Spinal cord (tissue), 10 donors: Measurements from ENCODE around the gene PIK3C3. TPM values are rescaled to one million over a fixed set of nuclear protein-coding genes. Genes with fewer than 3 reads are reported as not detected.
A peak's percentile ranks its signal among the peaks of the same experiment; 100 is the strongest.
"Not testable (repeated sequence)": the region's sequence is repeated elsewhere in the genome, so short reads cannot be mapped to it uniquely, and the experiment has no call there.

Experiments
- DNase-seq, 6 donors: peaks; one replicate each; pipeline versions ENCODE4 v3.0.0 to v3.0.0-alpha.2; 2013 to 2015; ENCODE audit warnings: low spot score in 6 of 6, low read depth in 4 of 6
- H3K27ac ChIP-seq: one replicate; pipeline ENCODE4 v1.5.1; 2013; ENCODE audit warnings: low read depth, low read length, control low read depth
- H3K27me3 ChIP-seq: one replicate; pipeline ENCODE4 v1.6.1; 2013; ENCODE audit warnings: low read length; ENCODE audit not compliant: control insufficient read depth, insufficient read depth
- H3K36me3 ChIP-seq: one replicate; pipeline ENCODE4 v1.6.1; 2013; ENCODE audit warnings: low read length; ENCODE audit not compliant: control insufficient read depth, insufficient read depth
- H3K4me1 ChIP-seq: one replicate; pipeline ENCODE4 v1.6.1; 2013; ENCODE audit warnings: low read length; ENCODE audit not compliant: control insufficient read depth, insufficient read depth
- H3K4me3 ChIP-seq: one replicate; pipeline ENCODE4 v1.5.1; 2013; ENCODE audit warnings: low read depth, low read length, control low read depth
- H3K9me3 ChIP-seq: one replicate; pipeline ENCODE4 v1.6.1; 2013; ENCODE audit warnings: low read length; ENCODE audit not compliant: control insufficient read depth, insufficient read depth
- WGBS: methylation state at CpG from one replicate; pipeline ENCODE4 v1.1.5; 2013; ENCODE audit warnings: missing lambda C conversion rate; ENCODE audit not compliant: insufficient coverage; 5-methylcytosine and 5-hydroxymethylcytosine counted together
- polyA plus RNA-seq, 2 donors: library from polyadenylated mRNA; unstranded; fragments of 120-200 nt; gene quantifications; one replicate each; pipeline ENCODE4 v1.2.1, GENCODE V29; 2013; ENCODE audit not compliant: insufficient read length in 2 of 2
- total RNA-seq, 2 donors: library from RNA; depleted of rRNA in 1 of 2; stranded (reverse); fragments of 120-200 nt in 1 of 2; fragments of >200 nt in 1 of 2; gene quantifications; one replicate each; pipeline versions ENCODE4 v1.2.3 to v1.2.4, GENCODE V29; 2013 to 2014
- donor health status: healthy.

Gene PIK3C3
- total and polyA plus RNA-seq, 4 donors, result 34.9 to 69.3 (median 55.0) TPM

GRCh38 chr18:42001801-42002200 lies 46.8 kb downstream of the PIK3C3 start:
- Histone ChIP-seq H3K27me3 (no peaks in the 10 kb centered on the region), H3K27ac (no peak overlapping the region), H3K9me3 (no peaks in the 10 kb centered on the region), H3K4me1 (no peaks in the 10 kb centered on the region), H3K36me3 (peaks cover 5% of the 10 kb centered on the region), H3K4me3 (no peak overlapping the region)
- DNase-seq, result peak in 1 of 6 donors; percentile 31
- WGBS, result 100% methylated on average over 1 of the region's 3 CpGs

GRCh38 chr18:42004653-42005052 lies 49.6 kb downstream of the PIK3C3 start:
- no peaks in the 10 kb centered on the region for H3K4me1 ChIP-seq
- no CpG with 5 or more reads among the region's 2 CpGs for WGBS
- H3K27ac ChIP-seq, result no peak overlapping the region
- no peak overlapping the region for H3K4me3 ChIP-seq
- no peaks in the 10 kb centered on the region for H3K9me3 ChIP-seq
- peak in 1 of 6 donors; percentile 68 for DNase-seq
- no peaks in the 10 kb centered on the region for H3K27me3 ChIP-seq
- peaks cover 5% of the 10 kb centered on the region for H3K36me3 ChIP-seq

GRCh38 chr18:42005782-42006181 lies 50.7 kb downstream of the PIK3C3 start:
- Histone ChIP-seq H3K27ac (no peak overlapping the region), H3K27me3 (no peaks in the 10 kb centered on the region), H3K9me3 (no peaks in the 10 kb centered on the region), H3K4me1 (no peaks in the 10 kb centered on the region), H3K4me3 (no peak overlapping the region), H3K36me3 (peaks cover 3% of the 10 kb centered on the region)
- no peak for DNase-seq

GRCh38 chr18:42009457-42009856 lies 54.4 kb downstream of the PIK3C3 start:
- H3K9me3 ChIP-seq, H3K27me3 ChIP-seq, H3K36me3 ChIP-seq, H3K27ac ChIP-seq, H3K4me1 ChIP-seq, DNase-seq, H3K4me3 ChIP-seq: not testable (repeated sequence)

GRCh38 chr18:42011053-42011452 lies 56.0 kb downstream of the PIK3C3 start:
- DNase-seq, result no peak
- H3K9me3 ChIP-seq, result no peaks in the 10 kb centered on the region
- H3K4me3 ChIP-seq, result no peak overlapping the region
- peaks cover 3% of the 10 kb centered on the region for H3K36me3 ChIP-seq
- H3K27me3 ChIP-seq, result no peaks in the 10 kb centered on the region
- H3K27ac ChIP-seq, result no peak overlapping the region
- H3K4me1 ChIP-seq, result no peaks in the 10 kb centered on the region
- 94% methylated on average over 4 of the region's 4 CpGs for WGBS

- WGBS, result 78% methylated on average over 2 of the region's 4 CpGs
- Histone ChIP-seq H3K27ac (no peak overlapping the region), H3K4me3 (no peak overlapping the region), H3K36me3 (no peaks in the 10 kb centered on the region), H3K9me3 (no peaks in the 10 kb centered on the region), H3K4me1 (no peaks in the 10 kb centered on the region), H3K27me3 (no peaks in the 10 kb centered on the region)
- peak in 1 of 6 donors; percentile 34 for DNase-seq
Measured at GRCh38 chr18:42018831-42019230, 63.8 kb downstream of the PIK3C3 start.

GRCh38 chr18:42024131-42024530 lies 69.1 kb downstream of the PIK3C3 start:
- WGBS, result no CpG with 5 or more reads among the region's 1 CpG
- Histone ChIP-seq H3K9me3 (no peaks in the 10 kb centered on the region), H3K36me3 (peaks cover 3% of the 10 kb centered on the region), H3K4me3 (no peak overlapping the region), H3K4me1 (no peaks in the 10 kb centered on the region), H3K27ac (no peak overlapping the region), H3K27me3 (no peaks in the 10 kb centered on the region)
- peak in 1 of 6 donors; percentile 9 for DNase-seq

GRCh38 chr18:42025491-42025890 lies 70.5 kb downstream of the PIK3C3 start:
- H3K4me1 ChIP-seq, result no peaks in the 10 kb centered on the region
- H3K27me3 ChIP-seq, result no peaks in the 10 kb centered on the region
- no peaks in the 10 kb centered on the region for H3K9me3 ChIP-seq
- H3K4me3 ChIP-seq, result no peak overlapping the region
- H3K36me3 ChIP-seq, result peaks cover 6% of the 10 kb centered on the region
- DNase-seq, result no peak
- H3K27ac ChIP-seq, result no peak overlapping the region
- no CpG with 5 or more reads among the region's 1 CpG for WGBS

GRCh38 chr18:42025974-42026625 lies 71.1 kb downstream of the PIK3C3 start:
- no CpG with 5 or more reads among the region's 5 CpGs for WGBS
- H3K4me3 ChIP-seq, result no peak overlapping the region
- no peak overlapping the region for H3K27ac ChIP-seq
- H3K9me3 ChIP-seq, result no peaks in the 10 kb centered on the region
- H3K4me1 ChIP-seq, result no peaks in the 10 kb centered on the region
- no peak for DNase-seq
- H3K36me3 ChIP-seq, result peaks cover 6% of the 10 kb centered on the region
- no peaks in the 10 kb centered on the region for H3K27me3 ChIP-seq

- no peaks in the 10 kb centered on the region for H3K27me3 ChIP-seq
- DNase-seq, result peak in 2 of 6 donors; percentile 57 to 64
- H3K9me3 ChIP-seq, result no peaks in the 10 kb centered on the region
- no peak overlapping the region for H3K27ac ChIP-seq
- peaks cover 9% of the 10 kb centered on the region for H3K36me3 ChIP-seq
- H3K4me3 ChIP-seq, result no peak overlapping the region
- WGBS, result 51% methylated on average over 3 of the region's 6 CpGs
- H3K4me1 ChIP-seq, result no peaks in the 10 kb centered on the region
Measured at GRCh38 chr18:42028247-42028832, 73.3 kb downstream of the PIK3C3 start.
